PFSK-1 (cell line): ENCODE measurements around the gene SCN1B.

Experiments
- FOXP2 ChIP-seq: optimal IDR thresholded peaks from 2 replicates; pipeline ENCODE3; 2011; ENCODE audit warnings: borderline replicate concordance, control low read depth, inconsistent platforms; ENCODE audit not compliant: insufficient read depth; ENCODE audit errors: extremely low read length, extremely low read depth
- POLR2AphosphoS5 ChIP-seq: IDR thresholded peaks from 2 replicates; pipeline ENCODE4 v1.6.1; 2012; ENCODE audit warnings: low read depth, mild to moderate bottlenecking, control low read depth, low read length, moderate library complexity
- REST ChIP-seq, 2 experiments: IDR thresholded peaks; 2 replicates each; pipeline versions ENCODE4 v1.6.1 to v1.8.0; 2011 to 2012; ENCODE audit warnings: low read depth in 2 of 2, low read length in 2 of 2, control low read depth in 1 of 2, inconsistent platforms in 1 of 2, mild to moderate bottlenecking in 1 of 2, moderate library complexity in 1 of 2; ENCODE audit not compliant: insufficient read depth in 1 of 2
- SIN3A ChIP-seq: IDR thresholded peaks from 2 replicates; pipeline ENCODE4 v1.6.1; 2012; ENCODE audit warnings: mild to moderate bottlenecking, low read length, moderate library complexity, borderline replicate concordance; ENCODE audit not compliant: insufficient read depth
- TAF1 ChIP-seq: IDR thresholded peaks from 2 replicates; pipeline ENCODE4 v1.6.1; 2012; ENCODE audit warnings: low read length, control low read depth, borderline replicate concordance; ENCODE audit not compliant: insufficient read depth

GRCh38 chr19:35061583-35062373 lies 31.5 kb downstream of the SCN1B start:
- TF ChIP-seq POLR2AphosphoS5: no peak
- no peak for TF ChIP-seq REST (IDR thresholded peaks at IDR 0.05; ENCODE audit: insufficient read depth in 1 of 2, low read depth in 2 of 2, low read length in 2 of 2)
- no peak for TF ChIP-seq TAF1
- no peak for TF ChIP-seq FOXP2
- TF ChIP-seq SIN3A: no peak
